CD4-positive, alpha-beta T cell (primary cell): ENCODE data around the gene CC2D1B. TPM values are rescaled to one million over a fixed set of nuclear protein-coding genes. Genes with fewer than 3 reads are reported as not detected.

ENCODE experiments used
- ATAC-seq: fragments of 200-7000 bp; cut with Tn5 transposase; one replicate; pipeline ENCODE4 v1.10.0; 2022; ENCODE audit warnings: mild to moderate bottlenecking; ENCODE audit not compliant: poor library complexity
- CTCF ChIA-PET: fragments of 350-600 bp; sonication (Branson Sonifier 250); formaldehyde crosslinking; loops from one replicate; lab custom pipeline; 2021; ENCODE audit warnings: antibody characterized with exemption, inconsistent platforms; lab: Charles Lee
- POLR2A ChIA-PET: fragments of 350-600 bp; sonication (Branson Sonifier 250); formaldehyde crosslinking; loops from one replicate; lab custom pipeline; 2021; ENCODE audit warnings: antibody characterized with exemption, inconsistent platforms; lab: Charles Lee
- DNase-seq, 14 experiments: peaks; one replicate each; pipeline ENCODE4 v3.0.0-alpha.2; 2013 to 2020; ENCODE audit warnings: mixed read lengths in 2 of 14
- H3K27ac ChIP-seq, 2 donors: one replicate each; pipeline versions ENCODE4 v1.5.1 to v1.7.0; 2013; ENCODE audit warnings: low read length in 2 of 2, low read depth in 1 of 2, mild to moderate bottlenecking in 1 of 2
- H3K27me3 ChIP-seq, 2 experiments: 1 replicate in 1 of 2; 2 replicates in 1 of 2; pipeline versions ENCODE4 v1.6.1 to v1.7.0; 2013; ENCODE audit warnings: low read length in 2 of 2, control low read depth in 1 of 2, mild to moderate bottlenecking in 1 of 2, moderate library complexity in 1 of 2; ENCODE audit not compliant: insufficient read depth in 2 of 2, control insufficient read depth in 1 of 2
- H3K36me3 ChIP-seq: one replicate; pipeline ENCODE4 v1.6.1; 2013; ENCODE audit warnings: low read length, control low read depth; ENCODE audit not compliant: insufficient read depth
- H3K4me1 ChIP-seq: one replicate; pipeline ENCODE4 v1.6.1; 2013; ENCODE audit warnings: low read length, control low read depth; ENCODE audit not compliant: insufficient read depth
- H3K4me3 ChIP-seq: one replicate; pipeline ENCODE4 v1.5.1; 2013; ENCODE audit warnings: mild to moderate bottlenecking, low read length, moderate library complexity
- H3K9me3 ChIP-seq, 2 experiments: 1 replicate in 1 of 2; 2 replicates in 1 of 2; pipeline versions ENCODE4 v1.6.1 to v1.7.0; 2013; ENCODE audit warnings: low read length in 2 of 2, mild to moderate bottlenecking in 2 of 2, control low read depth in 1 of 2, moderate library complexity in 1 of 2; ENCODE audit not compliant: control insufficient read depth in 1 of 2, insufficient read depth in 1 of 2
- H3K27ac Mint-ChIP-seq: one replicate; pipeline ENCODE4 v1.8.0; 2020; ENCODE audit warnings: mixed read lengths
- H3K27me3 Mint-ChIP-seq: one replicate; pipeline ENCODE4 v1.8.0; 2021; ENCODE audit warnings: mixed read lengths
- H3K36me3 Mint-ChIP-seq: one replicate; pipeline ENCODE4 v1.8.0; 2021; ENCODE audit warnings: low read depth, mixed read lengths
- H3K4me1 Mint-ChIP-seq: one replicate; pipeline ENCODE4 v1.8.0; 2021; ENCODE audit warnings: low read depth, mixed read lengths
- H3K4me3 Mint-ChIP-seq: one replicate; pipeline ENCODE4 v1.8.0; 2020; ENCODE audit warnings: mild to moderate bottlenecking, mixed read lengths
- H3K9me3 Mint-ChIP-seq: one replicate; pipeline ENCODE4 v1.8.0; 2020; ENCODE audit warnings: mixed read lengths
- CTCF ChIP-seq: fragments of 200-600 bp; IDR thresholded peaks from one replicate; pipeline ENCODE4 v1.8.0; 2022; ENCODE audit warnings: antibody characterized with exemption, mild to moderate bottlenecking
- intact Hi-C, 2 experiments: fragments of 100-400 bp; cut with DNase I in 1 of 2; cut with micrococcal nuclease in 1 of 2; formaldehyde crosslinking; loops; one replicate each; pipeline versions ENCODE4 v1.15.1 to v1.9.0; 2023 to 2025; cut with DNase I, micrococcal nuclease
- total RNA-seq, 174 experiments: library from RNA in 2 of 174; stranded (reverse) in 2 of 174; gene quantifications; one replicate each; pipeline ENCODE4 v1.2.3 and lab custom pipeline; 2021 to 2026

Gene CC2D1B
- total RNA-seq, 2 experiments from 2014 or later: 46.5 to 47.5 TPM

DNA sequence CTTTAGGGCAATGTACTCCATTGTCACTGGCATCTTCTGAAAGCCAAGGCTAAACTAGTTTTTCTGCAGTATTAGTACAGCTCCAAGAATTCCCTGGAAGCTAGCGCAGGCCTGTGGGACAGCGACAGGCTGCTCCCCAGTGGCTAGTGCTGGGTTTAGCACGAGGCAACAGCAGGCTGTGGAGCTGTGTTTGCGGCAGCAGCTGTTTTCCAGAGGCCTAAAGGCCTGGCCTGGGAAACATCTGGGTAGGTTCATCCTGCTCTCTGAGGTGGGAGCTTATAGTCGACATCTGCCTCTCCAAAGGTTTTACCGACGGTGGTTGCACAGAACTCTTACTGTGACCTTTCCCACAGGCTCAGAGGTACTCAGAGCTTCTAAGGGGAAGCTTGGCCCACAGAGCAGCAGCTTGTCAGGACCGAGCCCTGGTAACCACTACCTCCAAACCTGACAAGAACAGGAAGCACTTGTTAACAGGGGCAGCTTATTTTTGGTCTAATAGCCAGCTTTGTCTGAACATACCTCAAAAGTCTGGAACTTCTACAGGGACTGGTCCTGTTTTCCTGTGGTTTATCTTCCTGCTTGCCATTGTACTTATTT, 17.2 kb downstream of the CC2D1B start:
- Histone ChIP-seq H3K27me3 (no peaks in the 10 kb centered on the region), H3K27ac (peak overlapping the region; percentile 10 to 49), H3K4me1 (no peaks in the 10 kb centered on the region), H3K9me3 (no peaks in the 10 kb centered on the region), H3K36me3 (peaks cover 17% of the 10 kb centered on the region), H3K4me3 (no peak overlapping the region)
- peaks cover 5% of the 10 kb centered on the region for H3K4me1 Mint-ChIP-seq
- ChIA-PET POLR2A (interaction anchor here (0.6 to 1.9 kb wide), 3 partner anchors 47 to 75 kb away, joined by 3 to 8 read pairs (median 3); partner anchors contain the start of genes ORC1 and PRPF38A), CTCF (no interaction called here)
- no peaks in the 10 kb centered on the region for H3K27me3 Mint-ChIP-seq
- ATAC-seq (no peak), DNase-seq (no peak)
- H3K9me3 Mint-ChIP-seq: no peaks in the 10 kb centered on the region
- peak overlapping the region; percentile 49 for H3K27ac Mint-ChIP-seq
- no peak overlapping the region for H3K4me3 Mint-ChIP-seq
- peaks cover 30% of the 10 kb centered on the region for H3K36me3 Mint-ChIP-seq
- TF ChIP-seq CTCF: no peak
- intact Hi-C loops: no loop called here

DNA sequence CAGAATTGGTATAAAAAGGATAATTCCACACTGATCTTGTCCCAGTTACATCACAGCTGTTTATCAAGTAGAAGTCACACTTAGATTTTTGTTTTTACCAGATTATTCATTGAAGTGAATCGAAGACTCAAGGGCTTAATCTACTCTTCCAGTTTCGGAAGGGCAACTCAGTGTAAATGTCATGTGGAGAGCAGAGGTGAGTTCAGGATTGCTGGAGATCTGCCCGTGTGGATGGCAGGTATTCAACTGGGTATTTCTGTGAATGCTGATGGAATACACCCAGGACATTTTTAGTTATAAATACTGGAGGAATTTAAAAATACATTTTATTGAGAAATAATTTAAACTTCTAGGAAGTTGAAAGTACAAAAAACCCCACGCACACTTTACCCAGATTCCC, 19.4 kb downstream of the CC2D1B start:
- H3K27ac ChIP-seq: no peak overlapping the region
- DNase-seq (no peak), ATAC-seq (no peak)
- Mint-ChIP-seq H3K4me3 (no peak overlapping the region), H3K27ac (peak overlapping the region; percentile 49), H3K4me1 (peaks cover 5% of the 10 kb centered on the region), H3K9me3 (no peaks in the 10 kb centered on the region), H3K27me3 (no peaks in the 10 kb centered on the region), H3K36me3 (peaks cover 10% of the 10 kb centered on the region)
- H3K4me3 ChIP-seq: no peak overlapping the region
- ChIA-PET POLR2A (no interaction called here), CTCF (no interaction called here)
- no peaks in the 10 kb centered on the region for H3K27me3 ChIP-seq
- TF ChIP-seq CTCF: no peak
- no peaks in the 10 kb centered on the region for H3K4me1 ChIP-seq
- no peaks in the 10 kb centered on the region for H3K36me3 ChIP-seq
- intact Hi-C loops: no loop called here
- no peaks in the 10 kb centered on the region for H3K9me3 ChIP-seq

DNA sequence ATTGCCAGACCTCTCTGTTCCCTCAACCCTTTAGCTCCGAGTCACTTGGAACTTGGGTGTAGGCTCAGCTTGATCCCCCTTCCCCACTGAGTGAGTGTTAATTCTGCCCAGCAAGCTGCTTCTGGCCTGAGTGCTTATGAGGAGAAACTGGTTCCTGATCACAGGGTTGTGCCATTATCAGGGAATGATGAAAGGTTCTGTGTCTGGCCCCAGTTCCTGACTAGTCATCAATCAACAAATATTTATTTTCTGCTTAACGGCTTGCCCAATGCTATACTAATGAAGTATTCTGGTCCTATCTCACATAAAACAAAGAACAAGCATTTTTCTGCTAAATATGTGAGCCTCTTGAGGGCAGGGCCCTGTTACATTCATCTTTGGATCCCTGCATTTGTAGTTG, 20.8 kb downstream of the CC2D1B start:
- no peak overlapping the region for H3K27ac Mint-ChIP-seq
- no peaks in the 10 kb centered on the region for H3K9me3 ChIP-seq
- H3K36me3 Mint-ChIP-seq: peaks cover 10% of the 10 kb centered on the region
- H3K4me1 Mint-ChIP-seq: peaks cover 5% of the 10 kb centered on the region
- intact Hi-C loops: no loop called here
- H3K4me3 ChIP-seq: no peak overlapping the region
- ATAC-seq (no peak), DNase-seq (no peak)
- CTCF ChIA-PET: no interaction called here
- H3K36me3 ChIP-seq: no peaks in the 10 kb centered on the region
- H3K4me3 Mint-ChIP-seq: no peak overlapping the region
- H3K27me3 Mint-ChIP-seq: no peaks in the 10 kb centered on the region
- no peak for TF ChIP-seq CTCF
- H3K27ac ChIP-seq: no peak overlapping the region
- H3K9me3 Mint-ChIP-seq: no peaks in the 10 kb centered on the region
- no peaks in the 10 kb centered on the region for H3K27me3 ChIP-seq
- H3K4me1 ChIP-seq: no peaks in the 10 kb centered on the region
- POLR2A ChIA-PET: interaction anchor here (1.6 kb wide), 1 partner anchor 12 kb away, joined by 4 read pairs; no protein-coding TSS in a partner anchor
